SU-DHL-6 (cell line): ENCODE measurements around the gene TTBK1.

Source experiments
- EZH2phosphoT487 ChIP-seq: fragments of 200-600 bp; sonication (generic), shearing (Covaris generic); conservative IDR thresholded peaks from 2 replicates; pipeline ENCODE4 v1.6.1; 2018; ENCODE audit warnings: mild to moderate bottlenecking, antibody characterized with exemption, low read length, moderate library complexity, mixed read lengths
- TF ChIP-seq, protein P1 (sequence below): fragments of 200-600 bp; sonication (generic); IDR thresholded peaks from one replicate; pipeline ENCODE4 v1.5.1; 2017; ENCODE audit warnings: antibody characterized with exemption, mild to moderate bottlenecking, low read length, moderate library complexity; ENCODE audit not compliant: insufficient read depth, poor library complexity, severe bottlenecking

DNA sequence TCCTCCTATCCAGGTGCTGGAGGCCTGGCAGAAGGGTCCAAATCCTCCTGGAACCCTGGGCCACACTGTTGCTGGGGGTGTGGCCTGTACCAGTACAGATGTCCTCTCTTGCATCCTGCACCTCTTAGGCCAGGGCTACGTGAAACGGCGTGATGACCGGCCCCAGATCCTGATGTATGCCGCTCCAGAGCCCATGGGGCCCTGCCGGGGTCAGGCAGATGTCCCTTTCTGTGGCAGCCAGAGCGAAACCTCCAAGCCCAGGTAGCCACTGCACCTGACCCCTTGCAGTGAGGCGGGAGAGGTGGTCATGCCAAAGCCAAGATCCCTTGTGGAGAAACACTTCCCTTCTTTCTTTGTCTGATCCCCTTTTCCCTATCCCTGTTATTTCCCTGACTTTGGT lies 28.2 kb upstream of the TTBK1 start:
- TF ChIP-seq, protein P1, sequence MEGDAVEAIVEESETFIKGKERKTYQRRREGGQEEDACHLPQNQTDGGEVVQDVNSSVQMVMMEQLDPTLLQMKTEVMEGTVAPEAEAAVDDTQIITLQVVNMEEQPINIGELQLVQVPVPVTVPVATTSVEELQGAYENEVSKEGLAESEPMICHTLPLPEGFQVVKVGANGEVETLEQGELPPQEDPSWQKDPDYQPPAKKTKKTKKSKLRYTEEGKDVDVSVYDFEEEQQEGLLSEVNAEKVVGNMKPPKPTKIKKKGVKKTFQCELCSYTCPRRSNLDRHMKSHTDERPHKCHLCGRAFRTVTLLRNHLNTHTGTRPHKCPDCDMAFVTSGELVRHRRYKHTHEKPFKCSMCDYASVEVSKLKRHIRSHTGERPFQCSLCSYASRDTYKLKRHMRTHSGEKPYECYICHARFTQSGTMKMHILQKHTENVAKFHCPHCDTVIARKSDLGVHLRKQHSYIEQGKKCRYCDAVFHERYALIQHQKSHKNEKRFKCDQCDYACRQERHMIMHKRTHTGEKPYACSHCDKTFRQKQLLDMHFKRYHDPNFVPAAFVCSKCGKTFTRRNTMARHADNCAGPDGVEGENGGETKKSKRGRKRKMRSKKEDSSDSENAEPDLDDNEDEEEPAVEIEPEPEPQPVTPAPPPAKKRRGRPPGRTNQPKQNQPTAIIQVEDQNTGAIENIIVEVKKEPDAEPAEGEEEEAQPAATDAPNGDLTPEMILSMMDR, result no peak
- no peak for TF ChIP-seq EZH2phosphoT487
